Prostate gland (tissue), 2 donors: ENCODE results near the gene MYO9A. TPM values are rescaled to one million over a fixed set of nuclear protein-coding genes. Genes with fewer than 3 reads are reported as not detected.

Experiments used
- DNase-seq: peaks from one replicate; pipeline ENCODE4 v3.0.0-alpha.2; 2019; ENCODE audit warnings: low spot score
- H3K27ac ChIP-seq, 2 donors: fragments of 200-600 bp; sonication (generic); 2 replicates each; pipeline ENCODE4 v1.5.1; 2017 to 2019
- H3K27me3 ChIP-seq: fragments of 200-600 bp; sonication (generic); replicated peaks from 2 replicates; pipeline ENCODE4 v1.5.1; 2019; ENCODE audit not compliant: insufficient read depth
- H3K36me3 ChIP-seq, 2 donors: fragments of 200-600 bp; sonication (generic); 1 replicate in 1 of 2; 2 replicates in 1 of 2; pipeline versions ENCODE4 v1.5.1 to v1.8.1; 2017 to 2019
- H3K4me1 ChIP-seq: fragments of 200-600 bp; sonication (generic); replicated peaks from 2 replicates; pipeline ENCODE4 v1.5.1; 2019
- H3K4me3 ChIP-seq, 2 donors: fragments of 200-600 bp; sonication (generic); 2 replicates each; pipeline ENCODE4 v1.5.1; 2017 to 2019
- H3K9me3 ChIP-seq: fragments of 200-600 bp; sonication (generic); 2 replicates; pipeline ENCODE4 v1.5.1; 2017
- POLR2A ChIP-seq: fragments of 450-650 bp; IDR thresholded peaks from one replicate; pipeline ENCODE4 v1.6.1; 2016; ENCODE audit warnings: antibody characterized with exemption, mild to moderate bottlenecking
- POLR2AphosphoS5 ChIP-seq: sonication (generic); formaldehyde crosslinking; IDR thresholded peaks from one replicate; pipeline ENCODE4 v1.6.1; 2017; ENCODE audit warnings: antibody characterized with exemption
- WGBS: methylation state at CpG from one replicate; pipeline ENCODE4 v1.1.5; 2018; 5-methylcytosine and 5-hydroxymethylcytosine counted together
- intact Hi-C: fragments of 100-400 bp; cut with DNase I; formaldehyde crosslinking; loops from one replicate; pipeline ENCODE4 v1.14.2; 2022
- total RNA-seq, 2 donors: library from RNA; depleted of rRNA; stranded (reverse); fragments of >200 nt; gene quantifications; one replicate each; pipeline ENCODE4 v1.1.0, GENCODE V29; 2016
- TF ChIP-seq, protein P1 (sequence below), 4 experiments: fragments of 200-600 bp in 2 of 4; fragments of 450-650 bp in 2 of 4; sonication (generic) in 2 of 4; IDR thresholded peaks; 1 replicate in 3 of 4; 2 replicates in 1 of 4; pipeline ENCODE4 v1.5.1; 2016 to 2019; ENCODE audit warnings: antibody characterized with exemption in 4 of 4, mild to moderate bottlenecking in 2 of 4, moderate library complexity in 2 of 4

Gene MYO9A
- total RNA-seq, 2 donors from 2014 or later: 29.4 to 252 TPM

- no peak overlapping the region for H3K4me3 ChIP-seq
- no peaks in the 10 kb centered on the region for H3K36me3 ChIP-seq
- H3K9me3 ChIP-seq: no peaks in the 10 kb centered on the region
- no peaks in the 10 kb centered on the region for H3K27me3 ChIP-seq
- no peak for DNase-seq
- intact Hi-C loops: no loop called here
- H3K4me1 ChIP-seq: no peaks in the 10 kb centered on the region
- H3K27ac ChIP-seq: no peak overlapping the region
- TF ChIP-seq, protein P1, sequence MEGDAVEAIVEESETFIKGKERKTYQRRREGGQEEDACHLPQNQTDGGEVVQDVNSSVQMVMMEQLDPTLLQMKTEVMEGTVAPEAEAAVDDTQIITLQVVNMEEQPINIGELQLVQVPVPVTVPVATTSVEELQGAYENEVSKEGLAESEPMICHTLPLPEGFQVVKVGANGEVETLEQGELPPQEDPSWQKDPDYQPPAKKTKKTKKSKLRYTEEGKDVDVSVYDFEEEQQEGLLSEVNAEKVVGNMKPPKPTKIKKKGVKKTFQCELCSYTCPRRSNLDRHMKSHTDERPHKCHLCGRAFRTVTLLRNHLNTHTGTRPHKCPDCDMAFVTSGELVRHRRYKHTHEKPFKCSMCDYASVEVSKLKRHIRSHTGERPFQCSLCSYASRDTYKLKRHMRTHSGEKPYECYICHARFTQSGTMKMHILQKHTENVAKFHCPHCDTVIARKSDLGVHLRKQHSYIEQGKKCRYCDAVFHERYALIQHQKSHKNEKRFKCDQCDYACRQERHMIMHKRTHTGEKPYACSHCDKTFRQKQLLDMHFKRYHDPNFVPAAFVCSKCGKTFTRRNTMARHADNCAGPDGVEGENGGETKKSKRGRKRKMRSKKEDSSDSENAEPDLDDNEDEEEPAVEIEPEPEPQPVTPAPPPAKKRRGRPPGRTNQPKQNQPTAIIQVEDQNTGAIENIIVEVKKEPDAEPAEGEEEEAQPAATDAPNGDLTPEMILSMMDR (IDR thresholded peaks at IDR 0.05): no peak
- TF ChIP-seq POLR2A: no peak
- no peak for TF ChIP-seq POLR2AphosphoS5
- 95% methylated on average over 3 of the region's 3 CpGs for WGBS
Measured at GRCh38 chr15:71921191-71921590, 196.8 kb downstream of the MYO9A start.

DNA sequence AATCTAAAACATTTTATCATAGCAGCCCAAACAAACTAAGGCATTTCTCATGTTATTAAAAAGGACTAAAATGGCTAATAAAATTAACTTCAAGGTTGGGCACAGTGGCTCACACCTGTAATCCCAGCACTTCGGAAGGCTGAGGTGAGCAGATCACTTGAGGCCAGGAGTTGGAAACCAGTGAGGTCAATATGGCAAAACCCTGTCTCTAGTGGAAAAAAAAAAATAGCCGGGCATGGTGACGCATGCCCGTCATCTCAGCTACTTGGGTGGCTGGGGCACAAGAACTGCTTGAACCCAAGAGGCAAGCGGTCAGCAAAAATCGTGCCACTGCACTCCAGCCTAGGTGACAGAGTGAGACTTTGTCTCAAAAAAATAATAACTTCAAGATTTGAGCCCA lies 197.4 kb downstream of the MYO9A start:
- Histone ChIP-seq H3K4me1 (no peaks in the 10 kb centered on the region), H3K4me3 (no peak overlapping the region), H3K36me3 (no peaks in the 10 kb centered on the region), H3K27ac (no peak overlapping the region), H3K9me3 (no peaks in the 10 kb centered on the region), H3K27me3 (no peaks in the 10 kb centered on the region)
- intact Hi-C loops: no loop called here
- WGBS: 92% methylated on average over 6 of the region's 6 CpGs
- no peak for DNase-seq
- TF ChIP-seq, protein P1 (IDR thresholded peaks at IDR 0.05): no peak
- TF ChIP-seq POLR2AphosphoS5 (no peak), POLR2A (no peak)

DNA sequence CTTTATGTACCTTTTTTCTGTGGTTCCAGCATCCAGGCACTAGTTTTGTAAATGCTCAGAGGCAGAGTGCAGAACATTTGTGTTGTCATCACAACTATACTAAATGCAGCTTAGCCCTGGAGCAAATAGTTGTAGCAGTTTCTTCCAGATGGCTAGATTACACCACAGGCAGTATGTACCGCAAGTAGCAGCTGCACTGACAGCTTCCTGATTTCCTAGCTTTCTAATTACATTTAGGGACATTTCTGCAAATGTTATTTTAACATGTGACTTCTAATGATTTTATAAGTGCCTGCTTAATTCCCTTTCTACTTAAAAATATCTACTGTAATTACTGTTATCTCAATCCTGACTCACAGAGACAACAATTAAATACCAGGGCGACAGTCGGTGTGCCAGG lies 201.1 kb downstream of the MYO9A start:
- H3K36me3 ChIP-seq: no peaks in the 10 kb centered on the region
- 88% methylated on average over 3 of the region's 3 CpGs for WGBS
- no peaks in the 10 kb centered on the region for H3K27me3 ChIP-seq
- H3K4me1 ChIP-seq: no peaks in the 10 kb centered on the region
- intact Hi-C loops: no loop called here
- H3K4me3 ChIP-seq: no peak overlapping the region
- DNase-seq: no peak
- no peak for TF ChIP-seq POLR2AphosphoS5
- no peaks in the 10 kb centered on the region for H3K9me3 ChIP-seq
- H3K27ac ChIP-seq: no peak overlapping the region

- intact Hi-C loops: no loop called here
- no peaks in the 10 kb centered on the region for H3K36me3 ChIP-seq
- WGBS: 97% methylated on average over 3 of the region's 3 CpGs
Measured at GRCh38 chr15:71914092-71914491, 203.9 kb downstream of the MYO9A start.

DNA sequence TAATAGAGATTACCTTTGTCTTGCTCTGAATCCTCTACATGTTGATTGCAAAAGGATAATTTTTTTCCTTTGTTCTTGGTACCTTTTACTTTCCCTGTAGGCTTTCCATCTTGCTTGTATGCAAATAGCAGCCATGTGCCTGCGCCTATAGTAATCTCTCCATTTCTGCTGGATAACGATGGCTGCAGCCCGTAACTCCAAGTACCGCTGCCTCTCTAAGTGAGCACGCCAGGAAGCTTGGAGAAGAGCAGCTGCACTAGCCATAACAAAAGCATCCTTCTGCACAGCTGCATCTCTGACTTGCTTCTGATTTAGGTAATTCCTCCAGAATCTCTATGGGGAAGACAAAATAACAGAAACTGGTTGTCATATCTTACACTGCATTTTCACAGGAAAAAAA lies 218.3 kb downstream of the MYO9A start:
- no peak for DNase-seq
- H3K4me1 ChIP-seq: no peaks in the 10 kb centered on the region
- H3K4me3 ChIP-seq: no peak overlapping the region
- TF ChIP-seq, protein P1 (IDR thresholded peaks at IDR 0.05): no peak
- TF ChIP-seq POLR2A (no peak), POLR2AphosphoS5 (no peak)
- intact Hi-C loops: no loop called here
- no peaks in the 10 kb centered on the region for H3K9me3 ChIP-seq
- 94% methylated on average over 5 of the region's 5 CpGs for WGBS
- no peak overlapping the region for H3K27ac ChIP-seq
- peaks cover 0 to 11% of the 10 kb centered on the region in 2 donors for H3K36me3 ChIP-seq
- H3K27me3 ChIP-seq: no peaks in the 10 kb centered on the region

More at GRCh38 chr15:71914092-71914491, 203.9 kb downstream of the MYO9A start:
- Histone ChIP-seq H3K9me3 (no peaks in the 10 kb centered on the region), H3K4me1 (no peaks in the 10 kb centered on the region), H3K27ac (no peak overlapping the region), H3K4me3 (no peak overlapping the region), H3K27me3 (no peaks in the 10 kb centered on the region)
- DNase-seq: no peak
- TF ChIP-seq POLR2AphosphoS5: no peak
- TF ChIP-seq, protein P1 (IDR thresholded peaks at IDR 0.05): no peak
- TF ChIP-seq POLR2A: no peak
